DMS53 (cell line): ENCODE measurements around the gene TM9SF2.
"Not testable (repeated sequence)": the region's sequence is repeated elsewhere in the genome, so short reads cannot be mapped to it uniquely, and the experiment has no call there.

ENCODE experiments used
- DNase-seq: peaks from one replicate; lab custom pipeline; 2025; lab: John Stamatoyannopoulos, UW

The TM9SF2 gene

DNA sequence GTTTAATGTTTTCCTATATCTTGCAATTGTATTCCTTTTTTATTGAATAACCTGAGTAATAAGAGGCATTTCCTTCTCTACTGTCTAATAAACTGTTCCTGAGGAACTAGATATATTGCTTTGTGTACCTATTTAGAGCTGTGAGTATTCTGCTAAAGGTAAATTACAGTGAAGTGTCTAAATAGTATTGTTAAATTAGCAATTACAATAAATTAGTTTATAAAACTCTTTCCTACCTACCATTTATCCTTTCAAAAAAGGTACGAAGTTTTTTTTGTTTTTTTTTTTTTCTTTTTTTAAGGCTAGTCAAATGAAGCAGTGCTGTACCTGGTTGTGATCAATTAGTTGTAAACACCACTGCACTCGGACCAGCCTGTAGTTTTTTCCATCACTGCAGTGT is 34.8 kb downstream of the TM9SF2 start:
- DNase-seq, result no peak

DNA sequence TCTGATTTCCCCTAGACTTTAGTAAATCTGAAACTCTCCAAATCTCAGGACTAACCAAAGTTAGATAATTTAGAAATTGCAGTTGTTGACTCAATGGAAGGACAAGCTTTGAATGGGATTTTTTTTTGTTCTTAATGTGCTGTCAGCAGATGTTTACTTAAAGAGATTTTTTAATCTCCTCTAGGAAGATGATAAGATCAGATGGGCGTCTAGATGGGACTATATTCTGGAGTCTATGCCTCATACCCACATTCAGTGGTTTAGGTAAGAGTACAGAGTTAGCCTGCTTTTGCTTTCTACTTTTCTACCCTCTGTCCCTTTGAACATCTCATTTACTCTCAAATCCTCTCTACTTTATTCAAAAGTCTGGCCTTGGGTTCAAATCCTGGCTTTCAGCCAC is 39.3 kb downstream of the TM9SF2 start:
- no peak for DNase-seq

DNA sequence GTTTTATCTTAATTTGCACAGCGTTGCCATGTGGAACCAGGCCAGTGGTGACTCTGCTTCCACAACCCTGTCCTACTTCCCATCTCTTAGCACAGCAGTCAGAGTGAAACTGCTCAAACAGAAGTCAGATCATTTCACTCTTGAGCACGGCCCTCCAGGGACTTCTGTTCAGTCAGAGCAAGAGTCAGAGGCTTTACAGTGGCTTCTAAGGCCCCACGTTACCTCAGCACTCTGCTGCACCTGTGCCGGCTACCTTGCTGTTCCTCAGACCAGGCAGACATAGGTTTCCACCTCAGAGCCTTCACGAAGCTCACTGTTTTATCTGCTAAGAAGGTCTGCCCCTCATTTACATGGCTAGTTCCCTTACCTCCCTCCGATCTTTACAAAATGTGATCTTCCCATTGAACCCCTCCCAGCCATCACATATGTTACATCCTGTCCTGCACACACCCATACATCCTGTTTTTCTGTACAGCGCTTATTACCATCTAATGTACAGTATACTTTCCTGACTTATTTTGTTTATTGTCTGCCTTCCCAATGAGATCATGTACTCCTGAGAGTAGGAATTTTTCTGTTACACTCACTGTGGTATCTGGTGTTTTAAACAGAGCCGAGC is 41.6 kb downstream of the TM9SF2 start:
- no peak for DNase-seq

DNA sequence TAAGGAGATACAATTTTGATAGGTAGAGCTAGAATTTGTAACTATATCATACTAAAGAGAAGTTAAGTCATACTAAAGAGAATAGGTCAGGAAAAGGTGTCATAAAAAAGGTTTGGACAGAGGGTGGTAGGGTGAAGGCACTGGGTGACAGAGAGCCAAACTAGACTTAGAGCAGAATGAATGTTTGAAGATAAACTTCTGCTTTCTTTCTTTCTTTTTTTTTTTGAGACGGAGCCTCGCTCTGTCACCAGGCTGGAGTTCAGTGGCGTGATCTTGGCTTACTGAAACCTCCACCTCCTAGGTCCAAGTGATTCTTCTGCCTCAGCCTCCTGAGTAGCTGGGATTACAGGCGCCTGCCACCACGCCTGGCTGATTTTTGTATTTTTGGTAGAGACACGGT is 44.1 kb downstream of the TM9SF2 start:
- DNase-seq, result no peak

DNA sequence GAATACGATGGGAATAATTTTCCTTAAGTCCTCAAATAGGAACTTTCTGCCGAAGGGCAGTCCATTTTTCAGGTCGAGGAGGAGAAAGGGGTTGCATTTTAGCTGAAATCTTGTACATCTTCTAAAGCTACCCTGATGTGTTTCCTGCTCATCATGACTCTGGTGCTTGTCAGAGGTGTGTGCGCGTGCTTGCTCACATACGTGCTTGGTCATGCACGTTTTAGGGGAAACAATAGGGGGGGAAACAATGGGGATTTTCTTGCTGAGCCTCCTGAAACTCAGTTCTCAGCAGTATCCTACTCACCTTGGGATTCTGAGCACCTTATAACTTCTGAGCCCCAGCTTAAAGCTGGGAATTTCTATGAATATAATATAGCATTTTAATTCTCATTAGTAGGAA is 44.7 kb downstream of the TM9SF2 start:
- no peak for DNase-seq

DNA sequence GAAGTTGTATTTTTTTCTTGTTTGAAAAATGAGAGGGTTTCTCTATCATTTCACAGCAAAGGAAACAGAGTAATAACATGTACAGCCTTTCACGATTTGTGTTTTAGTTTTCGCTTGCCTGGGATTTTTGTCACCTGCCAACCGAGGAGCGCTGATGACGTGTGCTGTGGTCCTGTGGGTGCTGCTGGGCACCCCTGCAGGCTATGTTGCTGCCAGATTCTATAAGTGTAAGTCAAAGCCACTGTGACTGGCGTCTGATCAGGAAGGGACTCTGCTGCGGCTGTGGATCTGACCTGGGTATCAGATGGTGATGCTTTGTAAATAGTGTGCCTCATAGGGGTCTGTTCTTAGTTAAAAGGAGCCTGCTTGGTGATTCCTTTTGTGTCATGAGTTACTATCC is 45.6 kb downstream of the TM9SF2 start:
- DNase-seq, result no peak

DNA sequence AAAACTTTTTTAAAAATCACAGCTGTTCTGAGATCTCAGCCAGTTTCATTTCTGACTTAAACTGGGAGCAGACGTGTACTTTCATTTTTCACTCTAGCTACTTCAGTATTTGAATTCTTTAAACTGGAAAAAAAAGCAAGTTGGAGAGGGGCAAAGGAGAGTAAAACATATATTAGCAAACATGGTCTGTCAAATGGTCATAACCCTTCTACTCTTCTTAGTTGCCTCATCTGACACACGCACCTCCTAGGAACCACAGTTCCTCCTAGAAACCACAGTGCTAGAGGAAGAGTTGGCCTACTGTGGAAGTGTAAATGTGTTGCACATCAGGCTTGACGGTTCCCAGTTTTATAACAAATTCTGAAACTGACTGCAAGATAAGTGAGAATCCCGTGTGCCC is 47.2 kb downstream of the TM9SF2 start:
- no peak for DNase-seq

DNA sequence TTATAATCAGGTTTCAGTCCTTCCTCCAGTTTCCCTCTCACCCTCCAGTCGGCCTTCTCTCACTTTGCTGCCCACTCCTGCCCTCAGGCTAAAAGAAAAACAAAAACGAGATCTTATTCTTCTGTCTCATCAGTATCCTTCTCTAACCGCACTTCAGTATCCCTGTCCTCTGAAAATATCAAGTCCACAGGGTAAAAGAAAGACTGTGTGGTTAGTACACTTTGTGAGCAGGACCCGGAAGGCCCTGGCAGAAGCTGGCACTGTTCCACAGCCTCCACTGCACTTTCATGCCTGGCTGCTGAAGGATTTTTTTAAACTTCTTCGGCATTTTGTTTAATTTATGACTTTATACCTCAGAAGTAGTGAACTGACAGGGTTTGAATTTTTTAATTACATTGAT is 51.8 kb downstream of the TM9SF2 start:
- DNase-seq, result no peak

DNA sequence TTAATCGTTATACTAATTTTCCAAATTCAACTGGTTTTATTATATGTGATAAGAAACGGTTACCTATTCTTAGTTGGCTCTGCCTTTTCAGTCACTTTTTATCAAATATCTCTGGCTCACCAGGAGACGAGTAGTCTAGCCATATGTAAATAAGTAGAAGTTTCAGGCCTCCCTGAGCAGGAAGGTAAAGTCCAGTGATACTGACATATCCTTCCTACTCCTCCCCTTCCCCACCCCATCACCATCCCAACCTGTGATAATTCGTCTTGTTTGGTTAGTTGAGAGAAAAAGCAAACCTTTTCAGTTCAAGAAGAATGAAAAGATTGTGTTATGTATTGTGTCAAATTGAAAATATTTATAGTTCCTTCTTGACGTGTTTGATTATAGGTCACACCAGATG is 53.9 kb downstream of the TM9SF2 start:
- no peak for DNase-seq

DNA sequence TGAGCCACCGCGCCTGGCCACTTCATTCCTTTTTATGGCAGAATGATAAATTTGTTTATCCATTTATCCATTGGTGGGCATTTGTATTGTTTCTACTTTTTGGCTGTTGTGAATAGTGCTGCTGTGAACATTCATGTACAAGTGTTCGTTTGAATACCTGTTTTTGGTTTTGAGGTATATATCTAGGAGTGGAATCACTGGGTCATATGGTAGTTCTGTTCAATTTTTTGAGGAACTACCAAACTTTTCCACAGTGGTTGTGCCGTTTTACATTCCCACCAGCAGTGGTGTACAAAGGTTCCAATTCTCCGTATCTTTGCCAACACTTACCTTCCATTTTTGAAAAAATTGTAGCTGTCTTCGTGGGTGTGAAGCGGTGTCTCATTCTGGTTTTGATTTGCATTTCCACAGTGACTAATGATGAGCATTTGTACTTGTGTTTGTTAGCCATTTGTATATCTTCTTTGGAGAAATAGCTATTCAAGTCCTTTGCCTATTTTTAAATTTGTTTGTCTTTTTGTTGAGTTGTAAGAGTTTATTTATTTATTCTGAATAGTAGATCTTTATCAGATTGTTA is 55.7 kb downstream of the TM9SF2 start:
- DNase-seq, result no peak

DNA sequence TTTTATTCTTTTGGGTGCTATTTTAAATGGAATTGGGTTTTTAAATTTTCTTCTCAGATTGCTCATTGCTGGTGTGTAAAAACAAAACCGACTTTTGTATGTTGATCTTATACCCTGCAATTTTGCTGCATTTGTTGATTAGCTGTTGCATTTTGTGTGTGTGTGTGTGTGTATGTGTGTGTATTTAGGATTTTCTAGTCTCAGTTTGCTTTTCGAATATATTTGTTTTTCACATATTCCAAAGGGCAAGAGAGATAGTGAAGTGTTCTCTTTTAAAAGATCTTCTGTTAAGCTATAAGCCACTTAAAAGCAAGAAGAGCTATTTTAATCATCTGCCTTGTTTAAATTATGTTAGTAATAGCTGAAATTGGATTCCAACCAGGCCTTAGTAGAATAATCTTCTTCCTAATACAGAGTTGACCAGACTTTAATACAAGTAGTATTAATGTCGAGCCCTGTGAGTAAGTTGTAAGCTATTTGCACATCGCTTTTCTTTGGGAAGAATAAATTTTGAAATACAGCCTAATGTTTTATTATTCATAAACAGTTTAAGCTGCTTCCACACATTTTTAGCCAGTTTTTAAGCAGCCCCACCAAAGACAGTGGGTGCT is 57.4 kb downstream of the TM9SF2 start:
- no peak for DNase-seq

DNA sequence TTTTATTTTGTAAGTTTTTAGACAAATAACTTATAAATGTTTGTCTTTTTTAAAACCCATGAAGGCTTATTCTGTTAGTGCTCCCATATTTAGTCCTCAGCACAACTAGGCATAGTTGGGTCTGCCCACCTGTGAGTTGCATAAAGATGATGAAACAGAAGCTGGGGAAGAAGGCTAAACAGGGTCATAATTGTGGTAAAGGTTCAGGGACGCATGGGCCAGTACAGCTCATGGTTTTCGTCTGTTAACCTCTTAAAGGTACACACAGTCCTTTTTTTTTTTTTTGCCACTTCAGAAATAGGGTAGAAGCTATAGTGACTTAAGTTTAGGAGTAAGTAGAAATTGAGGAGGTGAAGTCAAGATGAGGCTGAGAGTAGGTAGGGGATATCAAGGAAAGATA is 58.3 kb downstream of the TM9SF2 start:
- DNase-seq, result no peak

DNA sequence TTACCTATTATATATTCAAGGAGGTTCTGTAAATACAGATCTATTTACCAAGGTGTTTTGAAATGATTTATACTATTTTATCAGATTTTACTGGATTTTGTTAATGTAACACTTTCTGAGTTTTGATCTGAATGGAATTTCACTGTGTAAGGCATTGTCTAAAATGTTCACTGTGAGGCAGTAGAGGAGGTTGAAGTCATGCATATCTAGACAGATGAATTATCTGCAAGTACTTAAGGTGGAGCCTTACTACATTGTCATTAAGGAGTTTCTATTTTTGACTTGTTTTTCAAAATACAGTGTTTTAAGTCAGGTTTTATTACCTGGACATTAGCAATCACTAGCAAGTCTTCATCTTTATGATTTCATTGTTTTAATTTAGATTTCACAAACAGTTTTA is 62.1 kb downstream of the TM9SF2 start:
- no peak for DNase-seq

DNA sequence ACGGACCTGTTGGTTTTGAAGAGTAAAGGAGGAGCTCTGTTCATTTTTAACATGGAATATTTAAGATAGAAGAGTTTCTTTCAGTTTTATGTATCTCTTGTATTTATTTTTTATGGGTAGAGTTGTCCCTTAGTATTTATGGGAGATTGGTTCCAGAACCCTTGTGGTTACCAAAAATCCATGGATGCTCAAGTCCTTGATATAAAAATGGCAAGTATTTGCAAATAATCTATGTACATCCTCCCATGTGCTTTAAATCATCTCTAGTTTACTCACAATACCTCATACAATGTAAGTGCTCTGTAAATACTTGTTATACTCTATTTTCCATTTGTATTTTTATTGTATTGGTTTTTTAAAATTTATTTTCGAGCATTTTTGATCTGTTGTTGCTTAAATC is 63.1 kb downstream of the TM9SF2 start:
- no peak for DNase-seq

DNA sequence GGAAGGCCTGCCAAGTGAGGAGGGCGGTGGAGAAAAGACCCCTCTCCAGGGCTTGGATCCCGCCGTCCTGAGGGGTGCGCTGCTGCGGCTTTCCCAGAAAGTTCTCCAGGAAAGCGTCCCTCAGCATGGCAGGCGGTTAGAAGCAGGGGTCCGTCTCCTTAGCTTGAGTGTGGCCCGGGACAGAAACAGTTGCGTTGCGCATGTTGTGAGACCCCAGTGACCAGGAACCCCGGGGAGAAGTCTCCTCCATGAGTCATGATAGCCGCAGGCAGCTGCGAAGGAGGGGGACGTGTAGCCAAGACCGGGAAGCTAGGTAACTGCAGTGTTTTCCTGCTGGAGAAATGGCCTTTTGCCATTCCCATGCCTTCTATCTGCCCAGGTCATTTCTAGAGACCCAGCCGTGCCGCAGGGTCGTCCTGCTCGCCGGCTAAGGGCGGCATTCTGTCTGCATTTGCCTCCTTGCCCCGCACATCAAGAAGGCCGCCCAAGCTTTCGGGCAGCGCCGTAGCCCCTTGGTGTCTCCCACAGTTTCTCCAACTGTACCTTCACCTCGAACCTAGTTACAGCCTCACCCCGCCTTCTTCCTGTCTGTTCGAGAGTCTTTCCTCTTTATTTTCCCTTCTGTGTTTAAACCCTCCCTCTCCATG is 64.3 kb downstream of the TM9SF2 start:
- no peak for DNase-seq

DNA sequence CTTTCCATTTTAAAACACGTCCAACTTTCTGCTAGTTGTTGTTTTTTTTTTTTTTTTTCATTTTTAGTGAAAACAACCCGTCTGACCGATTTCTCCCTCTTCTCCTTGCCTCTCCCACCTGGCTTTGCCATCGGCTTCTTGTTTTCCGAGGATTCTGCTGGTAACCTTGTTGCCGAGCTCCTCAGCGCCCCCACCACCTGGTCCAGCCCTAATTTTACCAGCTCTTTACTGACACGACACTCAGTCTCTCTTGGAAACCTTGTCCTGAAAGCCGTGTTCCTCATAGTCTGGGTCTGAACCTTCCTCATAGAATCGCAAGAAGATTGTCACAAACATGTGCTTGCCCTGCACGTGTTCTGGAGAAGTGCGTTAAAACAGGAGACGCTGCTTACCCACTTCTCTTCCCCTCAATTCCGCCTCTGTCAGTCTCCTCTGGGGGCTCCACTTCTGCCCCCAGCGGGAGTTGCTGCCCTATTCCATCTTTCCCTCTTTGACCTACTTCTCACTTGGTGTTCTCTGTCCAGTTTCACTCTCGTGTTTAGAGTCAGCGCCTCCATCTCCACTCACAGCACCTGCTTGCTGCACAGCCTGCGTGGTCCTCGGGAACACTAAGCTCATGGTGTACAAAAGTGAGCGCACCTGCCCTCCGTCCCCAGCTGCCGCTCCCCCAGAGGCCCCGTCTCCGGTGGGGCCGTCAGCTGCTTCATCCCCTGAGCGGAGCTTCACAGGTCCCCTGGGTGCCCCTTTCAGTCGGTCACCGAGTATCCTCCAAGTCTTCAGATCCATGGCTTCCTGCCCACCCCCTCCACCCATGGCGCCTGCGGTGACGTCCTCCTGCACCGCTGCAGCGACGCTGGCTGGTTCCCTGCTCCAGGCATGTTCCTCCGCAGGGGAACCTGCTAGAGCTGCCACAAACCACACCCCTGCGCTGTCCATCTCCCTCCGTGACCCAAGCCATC is 65.1 kb downstream of the TM9SF2 start:
- DNase-seq, result no peak

DNA sequence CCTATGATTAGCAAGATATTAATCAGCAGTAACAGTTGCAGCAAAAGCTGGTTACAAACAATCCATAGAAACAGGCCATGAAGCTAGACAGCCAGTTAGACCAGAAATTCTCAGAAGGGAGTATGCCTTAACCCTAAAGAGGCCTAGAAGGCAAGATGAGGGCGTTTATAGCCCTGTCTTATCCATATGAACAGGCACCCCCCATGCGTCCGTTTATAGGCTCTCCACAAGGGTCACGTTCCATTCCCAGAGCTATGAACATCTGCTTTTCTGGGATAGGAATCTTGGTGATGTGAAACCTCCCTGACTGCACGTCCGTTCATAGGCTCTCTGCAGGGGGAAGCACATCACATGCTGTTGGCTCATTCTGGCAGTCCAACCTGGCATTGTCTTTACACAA is 67.6 kb downstream of the TM9SF2 start:
- DNase-seq, result not testable (repeated sequence)

DNA sequence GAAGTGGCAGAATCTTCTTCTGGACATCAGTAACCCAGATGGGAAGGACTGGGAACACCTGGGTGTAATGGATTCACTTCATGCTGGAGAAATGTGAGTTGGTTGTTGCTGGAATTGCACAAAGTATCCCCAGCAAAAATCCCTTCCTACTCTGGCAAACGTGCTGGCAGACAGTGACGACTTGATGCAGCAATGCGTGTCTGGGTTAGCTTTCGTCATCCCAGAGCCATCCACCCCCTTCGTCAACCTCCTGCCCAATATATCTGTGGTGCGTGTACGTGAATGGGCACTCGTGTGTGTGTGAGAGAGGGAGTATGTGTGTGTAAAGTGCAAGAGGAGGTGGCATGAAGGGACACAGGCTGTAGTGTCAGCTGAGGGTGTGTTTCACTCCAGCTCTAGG is 70.9 kb downstream of the TM9SF2 start:
- no peak for DNase-seq

DNA sequence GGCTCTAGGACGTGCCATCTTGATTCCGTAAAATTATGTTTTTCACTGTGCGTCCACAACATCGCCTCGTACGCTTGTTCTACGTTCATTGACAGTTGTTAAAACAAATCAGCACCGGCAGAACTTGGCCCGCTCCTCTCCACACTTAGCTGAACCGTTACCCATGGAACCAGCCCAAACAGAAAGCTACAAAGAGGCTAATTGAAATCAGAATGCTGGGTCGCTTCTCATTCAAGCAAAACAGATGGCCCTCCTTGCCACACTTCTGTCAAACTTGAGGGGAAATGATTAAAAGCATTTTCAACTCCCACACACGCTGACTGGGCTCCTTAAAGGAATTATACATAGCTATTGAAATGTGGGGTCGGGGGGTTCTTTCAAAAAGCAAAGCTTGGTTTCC is 71.6 kb downstream of the TM9SF2 start:
- no peak for DNase-seq

DNA sequence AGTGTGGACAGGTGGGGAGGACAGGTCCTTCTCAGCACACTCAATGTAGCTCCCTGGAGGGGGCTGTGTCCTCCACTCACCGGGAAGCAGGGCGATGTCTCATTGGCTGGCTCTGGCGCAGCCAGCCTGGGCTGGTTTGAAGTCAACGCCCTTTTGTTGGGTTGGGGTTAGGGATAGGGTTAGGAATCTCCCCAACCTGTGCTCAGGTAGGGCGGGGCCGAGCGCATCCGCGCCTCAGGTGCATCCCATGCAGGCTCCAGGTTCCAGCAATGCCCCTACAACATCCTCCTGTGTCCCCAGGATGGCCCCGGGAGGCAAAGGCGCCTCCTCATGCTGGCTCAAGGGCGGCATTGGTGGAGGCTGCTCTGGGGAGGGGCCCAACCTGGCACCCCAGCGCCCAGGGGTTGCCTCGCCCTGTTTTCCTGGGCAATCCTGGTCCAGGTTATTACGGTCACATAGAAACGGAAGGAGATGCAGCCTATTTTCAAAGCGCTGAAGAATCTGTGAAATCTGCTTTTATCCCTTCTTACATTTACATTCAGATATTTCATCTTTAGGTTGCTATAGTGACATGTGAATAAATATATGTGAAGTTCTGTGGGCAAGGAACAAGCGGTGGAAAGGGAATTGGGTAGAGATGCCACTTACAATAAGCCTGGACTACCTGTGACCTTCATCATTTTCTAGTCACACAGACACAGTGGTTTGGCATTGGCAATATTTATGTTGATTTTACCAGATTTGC is 74.3 kb downstream of the TM9SF2 start:
- DNase-seq, result no peak
